Fibroblast of skin of left quadriceps (primary cell): ENCODE results near the gene PLEKHA6.

Experiments
- DNase-seq, 2 experiments: peaks; one replicate each; pipeline ENCODE4 v3.0.0-alpha.2; 2013; ENCODE audit warnings: low read depth in 2 of 2

PLEKHA6 gene

GRCh38 chr1:204263254-204263910 lies 96.3 kb downstream of the PLEKHA6 start:
- no peak for DNase-seq

GRCh38 chr1:204262506-204263253 lies 97.0 kb downstream of the PLEKHA6 start:
- no peak for DNase-seq

DNA sequence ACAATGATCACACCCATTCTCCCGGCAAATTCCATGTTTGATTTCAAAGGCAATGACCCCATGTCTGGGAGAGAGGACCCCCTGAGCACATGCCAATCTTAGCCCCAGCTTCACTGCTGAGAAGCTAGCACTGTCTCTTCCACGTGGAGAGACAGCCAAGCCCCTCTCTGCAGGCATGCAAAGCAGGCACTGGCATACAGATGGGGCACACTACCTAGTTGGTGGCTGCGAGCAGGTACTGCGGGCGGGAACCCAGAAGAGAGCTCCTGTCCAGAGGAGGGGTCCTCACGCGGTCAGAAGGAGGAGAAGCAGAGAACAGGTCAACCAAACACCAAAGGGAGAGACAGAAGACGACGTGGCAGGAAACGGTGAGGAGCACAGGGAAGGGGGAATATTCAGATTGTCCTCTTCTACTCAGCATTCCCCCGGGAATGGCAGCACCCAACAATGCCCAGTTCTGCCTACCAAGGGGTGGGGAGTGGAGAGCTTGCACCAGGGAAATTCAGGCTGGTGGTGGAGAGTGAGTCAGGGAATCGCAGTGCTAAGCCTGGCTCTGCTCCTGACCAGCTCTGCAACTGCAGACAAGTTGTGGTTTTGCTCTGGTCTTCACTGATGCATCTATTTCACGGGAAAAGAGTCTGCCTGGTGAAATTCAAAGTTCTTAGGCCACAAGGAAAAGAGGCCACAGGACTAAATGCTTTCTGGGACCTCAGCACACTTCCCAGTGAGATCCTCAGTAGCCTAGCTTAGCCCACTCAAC lies 97.8 kb downstream of the PLEKHA6 start:
- no peak for DNase-seq

GRCh38 chr1:204261266-204261665 lies 98.5 kb downstream of the PLEKHA6 start:
- DNase-seq, result no peak

DNA sequence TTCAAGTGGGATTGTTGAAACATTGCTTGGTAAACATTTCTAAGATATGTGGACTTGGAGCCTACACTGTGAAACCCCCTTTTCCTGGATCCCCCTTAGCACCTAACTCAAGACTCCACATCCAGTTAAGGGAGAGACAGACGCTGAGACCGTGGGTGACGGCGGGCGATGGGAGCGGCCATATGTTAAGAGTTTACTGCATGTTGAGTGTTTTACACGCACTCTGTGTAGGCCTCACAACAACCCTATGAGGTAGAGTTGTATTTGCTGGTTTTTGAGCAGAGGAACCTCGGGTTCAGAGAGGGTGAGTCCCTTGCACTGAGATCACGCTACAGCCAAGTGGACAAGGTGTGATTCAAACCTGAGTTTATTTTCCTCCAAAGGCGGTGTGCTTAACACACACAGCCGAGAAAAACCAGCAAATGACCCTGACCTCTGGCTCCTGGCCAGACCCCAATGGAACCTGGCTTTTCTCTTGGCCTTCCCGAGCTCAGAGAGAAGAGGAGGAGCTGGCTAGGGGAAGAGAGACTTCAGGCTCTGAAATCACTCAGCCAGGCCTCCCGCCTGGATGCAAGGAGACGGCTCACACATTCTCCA lies 99.0 kb downstream of the PLEKHA6 start:
- DNase-seq, result no peak

DNA sequence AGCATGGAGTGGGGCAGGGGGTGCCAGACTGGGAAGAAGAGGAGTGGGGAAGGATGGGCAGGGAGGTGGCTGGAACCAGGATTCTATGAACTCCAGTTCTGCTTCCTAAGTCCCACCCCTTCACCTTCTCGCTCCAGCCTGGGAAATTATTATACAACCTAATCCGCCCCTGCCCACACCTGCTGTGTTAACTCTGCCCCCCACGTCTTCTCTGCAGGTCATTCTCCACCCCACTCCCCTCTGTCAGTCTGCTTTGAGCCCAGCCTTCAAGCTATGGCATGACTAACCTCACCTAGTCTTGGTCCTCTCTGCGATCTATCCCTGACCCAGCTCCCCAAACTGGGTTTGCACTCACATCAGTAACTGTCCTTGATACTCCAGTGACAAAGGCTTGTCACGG lies 99.9 kb downstream of the PLEKHA6 start:
- no peak for DNase-seq

DNA sequence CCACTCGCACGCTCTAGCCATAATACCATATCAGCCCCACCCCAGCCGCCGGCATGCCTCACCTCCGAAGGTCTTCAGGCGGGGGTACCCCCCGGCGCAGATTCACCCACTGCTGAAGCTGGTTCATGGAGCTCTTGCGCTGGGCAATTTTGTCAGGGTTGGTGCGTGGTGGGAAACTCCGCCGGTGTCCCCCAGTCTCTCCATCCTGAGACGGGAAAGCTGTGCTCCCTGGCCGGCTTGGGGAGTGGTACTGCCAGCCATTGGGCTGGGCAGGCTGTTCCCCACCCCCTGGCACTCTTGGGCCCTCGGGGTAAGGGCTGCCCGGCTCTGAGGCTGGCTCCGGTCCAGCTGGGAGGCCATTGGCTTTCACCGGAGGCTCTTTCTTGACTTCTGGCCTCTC lies 100.5 kb downstream of the PLEKHA6 start:
- DNase-seq, result no peak

- DNase-seq, result peak in 1 of 2 experiments; percentile 20
These were observed 101.3 kb downstream of the PLEKHA6 start for GRCh38 chr1:204258213-204259115.

- DNase-seq, result no peak
These were observed 102.3 kb downstream of the PLEKHA6 start for GRCh38 chr1:204257446-204257845.

- DNase-seq, result no peak
These were observed 103.2 kb downstream of the PLEKHA6 start for GRCh38 chr1:204256531-204256930.

GRCh38 chr1:204255966-204256365 lies 103.8 kb downstream of the PLEKHA6 start:
- no peak for DNase-seq

DNA sequence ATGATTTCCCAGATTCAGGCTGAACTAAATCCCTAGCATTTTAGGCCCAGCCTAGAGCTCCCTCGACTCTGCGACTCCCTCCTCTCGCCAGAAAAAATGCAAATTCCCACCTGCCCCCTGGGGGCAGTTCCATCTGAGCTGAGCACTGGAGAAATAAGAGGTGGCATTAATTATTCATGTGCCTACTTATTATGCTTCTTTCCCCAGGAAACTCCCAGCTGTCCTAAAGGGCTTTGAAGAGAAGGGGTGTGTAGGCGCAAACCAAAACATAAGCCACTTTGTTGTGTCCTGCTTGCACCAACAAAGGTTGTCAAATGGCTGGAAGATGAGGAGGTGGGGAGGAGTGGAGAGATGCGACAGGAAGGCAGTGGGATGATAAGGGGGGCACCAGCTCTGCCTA lies 104.5 kb downstream of the PLEKHA6 start:
- no peak for DNase-seq

- DNase-seq, result no peak
These were observed 105.6 kb downstream of the PLEKHA6 start for GRCh38 chr1:204254031-204254661.

DNA sequence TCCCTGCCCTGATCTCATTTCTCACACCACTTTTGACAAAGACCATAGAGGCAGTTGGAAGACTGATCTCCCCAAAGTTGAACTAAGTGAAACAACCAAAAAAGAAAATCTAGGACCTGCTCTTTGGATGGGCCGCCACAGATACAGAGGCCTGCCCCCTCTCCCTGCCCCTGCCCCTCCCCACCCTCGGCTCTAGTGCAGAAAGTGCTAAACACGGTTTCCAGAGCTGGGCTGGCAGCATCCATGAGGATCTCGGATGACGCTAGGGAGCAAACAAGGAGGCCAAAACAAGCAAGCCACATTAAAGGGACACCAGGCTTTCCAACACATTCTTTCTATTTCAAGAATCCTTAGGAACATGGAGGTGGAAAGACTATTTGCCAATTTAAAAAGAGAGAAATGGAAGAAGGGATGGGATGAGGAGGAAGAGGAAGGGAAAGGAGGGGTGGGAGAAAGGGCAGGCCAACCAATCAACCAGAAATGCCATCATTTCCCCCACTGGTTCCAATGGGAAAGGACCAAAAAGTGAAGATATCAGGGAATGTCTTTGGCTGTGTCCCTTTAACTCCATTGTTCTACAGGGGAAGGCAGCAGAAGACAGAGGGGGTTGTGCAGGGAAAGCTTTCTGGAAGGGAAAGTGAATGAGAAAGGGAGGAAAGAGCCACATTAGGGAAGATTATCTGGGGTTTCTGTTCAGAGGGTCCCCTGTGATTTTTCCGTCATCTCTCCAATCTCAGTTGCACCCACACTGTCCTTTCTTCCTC lies 107.6 kb downstream of the PLEKHA6 start:
- DNase-seq, result no peak

DNA sequence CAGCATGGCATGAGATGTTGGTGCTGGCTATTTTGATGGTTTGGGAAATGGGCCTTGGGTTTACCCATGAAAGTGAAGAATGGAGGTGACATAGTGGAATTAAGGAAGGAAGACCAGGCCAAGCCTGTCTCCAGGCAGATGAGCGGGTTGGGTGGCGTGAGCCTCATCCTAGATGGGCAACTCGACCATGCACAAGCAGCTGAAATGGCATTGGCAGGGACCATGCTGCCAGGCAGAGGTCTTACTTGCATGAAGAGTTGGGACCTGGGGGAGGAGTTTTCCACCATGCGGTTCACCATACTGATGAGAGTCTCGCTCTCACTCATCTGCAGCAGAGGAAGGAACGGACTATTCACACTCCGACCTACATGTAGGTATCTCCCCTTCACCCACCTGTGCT lies 108.4 kb downstream of the PLEKHA6 start:
- DNase-seq, result no peak

DNA sequence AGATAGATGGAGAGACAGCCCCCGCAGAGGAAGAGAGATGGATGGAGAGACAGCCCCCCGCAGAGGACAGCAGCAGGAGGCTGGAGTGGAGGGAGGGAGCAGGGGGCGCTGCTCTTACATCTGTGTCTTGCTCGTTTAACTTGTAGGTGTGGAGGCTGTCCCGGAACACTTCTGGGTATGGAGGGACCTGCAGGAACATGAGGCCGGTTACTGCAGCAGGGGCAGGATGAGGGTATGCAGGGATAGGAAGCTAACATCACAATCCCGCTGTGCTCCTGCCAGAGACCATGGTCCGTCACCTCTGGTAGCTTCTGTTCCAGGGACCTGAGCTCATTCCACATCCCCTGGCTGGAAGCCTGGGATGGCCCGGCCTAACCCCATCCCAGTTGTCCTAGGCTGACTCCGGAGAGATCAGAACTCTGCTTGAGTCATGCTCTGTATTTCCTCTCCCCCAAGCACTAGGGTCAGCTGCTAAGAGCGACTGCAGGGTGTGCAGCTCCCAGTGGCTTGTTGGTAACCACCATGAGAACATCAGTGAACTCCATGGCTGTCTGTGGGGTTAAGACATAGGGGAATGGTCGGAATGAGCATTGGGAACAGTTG lies 109.2 kb downstream of the PLEKHA6 start:
- no peak for DNase-seq

DNA sequence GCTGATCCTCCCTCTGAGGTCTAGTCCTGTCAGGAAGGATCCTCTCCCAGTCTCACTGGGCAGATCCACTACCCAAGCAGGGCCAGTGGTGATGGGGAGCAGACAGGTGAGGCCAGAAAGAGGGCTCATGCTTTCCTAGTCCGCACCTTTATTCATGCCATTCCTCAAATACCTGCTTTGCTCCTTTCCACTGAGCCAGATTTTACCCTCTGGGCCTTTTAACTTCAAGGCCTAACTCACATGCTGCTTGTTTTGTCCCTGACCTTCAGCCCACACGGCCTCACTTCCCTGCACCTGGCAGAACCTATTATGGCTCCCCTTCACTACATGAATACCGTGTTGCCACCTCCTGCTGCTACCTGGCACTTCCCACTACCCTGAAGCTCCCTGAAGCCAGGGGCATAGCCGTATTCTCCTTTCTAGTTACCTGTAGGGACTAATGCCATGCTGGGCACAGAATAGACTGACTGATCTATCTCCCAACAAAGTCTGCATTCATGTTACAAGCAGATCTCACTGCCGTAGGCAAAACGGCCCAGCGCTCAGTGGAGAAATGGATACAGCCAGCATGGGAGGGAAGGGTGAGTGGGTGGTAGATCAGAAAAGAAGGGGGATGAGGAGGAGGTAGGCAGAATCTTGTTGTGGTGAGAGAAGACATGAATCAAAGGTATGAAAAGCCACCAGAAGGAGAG lies 109.8 kb downstream of the PLEKHA6 start:
- no peak for DNase-seq

GRCh38 chr1:204248954-204249353 lies 110.8 kb downstream of the PLEKHA6 start:
- DNase-seq, result no peak

GRCh38 chr1:204246876-204247275 lies 112.9 kb downstream of the PLEKHA6 start:
- no peak for DNase-seq
